ELF-1 (cell line): ENCODE measurements around the gene SPATA24.
"Not testable (repeated sequence)": the region's sequence is repeated elsewhere in the genome, so short reads cannot be mapped to it uniquely, and the experiment has no call there.

Experiments
- DNase-seq: peaks from one replicate; pipeline ENCODE4 v3.0.0-alpha.2; 2016; ENCODE audit warnings: low read depth, low spot score

SPATA24 gene, protein sequence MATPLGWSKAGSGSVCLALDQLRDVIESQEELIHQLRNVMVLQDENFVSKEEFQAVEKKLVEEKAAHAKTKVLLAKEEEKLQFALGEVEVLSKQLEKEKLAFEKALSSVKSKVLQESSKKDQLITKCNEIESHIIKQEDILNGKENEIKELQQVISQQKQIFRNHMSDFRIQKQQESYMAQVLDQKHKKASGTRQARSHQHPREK

GRCh38 chr5:139403787-139404483 lies at the start of gene SPATA24:
Gene SPATA24 (minus strand): TSS chr5:139404089. CDS start chr5:139404060, 29 bp downstream.
- DNase-seq = peak; percentile 99

- no peak for DNase-seq
These were observed 48.2 kb upstream of the SPATA24 start for GRCh38 chr5:139451878-139452660.

- DNase-seq = no peak
These were observed 47.3 kb upstream of the SPATA24 start for GRCh38 chr5:139451176-139451575.

DNA sequence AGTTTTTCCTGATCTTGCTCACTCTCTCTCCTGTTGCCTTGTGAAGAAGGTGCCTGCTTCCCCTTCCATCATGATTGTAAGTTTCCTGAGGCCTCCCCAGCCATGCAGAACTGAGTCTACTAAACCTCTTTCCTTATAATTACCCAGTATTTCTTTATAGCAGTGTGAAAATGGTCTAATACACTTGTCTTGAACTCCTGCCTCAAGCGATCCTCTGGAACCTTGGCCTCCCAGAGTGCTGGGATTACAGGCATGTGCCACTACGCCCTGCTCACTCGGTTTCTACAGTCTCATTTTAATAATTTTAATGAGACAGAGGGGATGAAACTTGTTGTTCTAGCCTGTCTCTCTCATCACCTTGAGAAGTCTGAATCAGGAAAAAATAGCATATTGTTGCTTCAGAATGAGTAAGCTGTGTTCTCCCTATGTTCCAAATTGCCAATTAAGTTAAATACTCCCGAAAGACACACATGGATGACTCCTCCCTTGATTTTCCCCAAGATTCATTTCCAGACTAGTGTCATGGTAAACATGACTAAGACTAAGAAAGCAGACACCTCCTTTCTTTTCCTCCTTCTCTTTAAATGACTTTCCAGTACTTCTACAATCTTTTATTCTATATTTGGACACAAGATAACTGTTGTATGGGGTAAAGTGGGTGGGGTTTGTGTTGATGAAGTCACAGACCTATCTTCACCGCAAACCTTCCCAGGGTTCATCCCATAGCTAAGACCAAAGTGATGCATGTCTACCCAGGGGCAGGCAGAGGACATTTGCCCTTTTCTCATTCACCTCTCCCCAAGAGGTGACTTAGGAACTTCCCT lies 43.3 kb upstream of the SPATA24 start:
- no peak for DNase-seq

DNA sequence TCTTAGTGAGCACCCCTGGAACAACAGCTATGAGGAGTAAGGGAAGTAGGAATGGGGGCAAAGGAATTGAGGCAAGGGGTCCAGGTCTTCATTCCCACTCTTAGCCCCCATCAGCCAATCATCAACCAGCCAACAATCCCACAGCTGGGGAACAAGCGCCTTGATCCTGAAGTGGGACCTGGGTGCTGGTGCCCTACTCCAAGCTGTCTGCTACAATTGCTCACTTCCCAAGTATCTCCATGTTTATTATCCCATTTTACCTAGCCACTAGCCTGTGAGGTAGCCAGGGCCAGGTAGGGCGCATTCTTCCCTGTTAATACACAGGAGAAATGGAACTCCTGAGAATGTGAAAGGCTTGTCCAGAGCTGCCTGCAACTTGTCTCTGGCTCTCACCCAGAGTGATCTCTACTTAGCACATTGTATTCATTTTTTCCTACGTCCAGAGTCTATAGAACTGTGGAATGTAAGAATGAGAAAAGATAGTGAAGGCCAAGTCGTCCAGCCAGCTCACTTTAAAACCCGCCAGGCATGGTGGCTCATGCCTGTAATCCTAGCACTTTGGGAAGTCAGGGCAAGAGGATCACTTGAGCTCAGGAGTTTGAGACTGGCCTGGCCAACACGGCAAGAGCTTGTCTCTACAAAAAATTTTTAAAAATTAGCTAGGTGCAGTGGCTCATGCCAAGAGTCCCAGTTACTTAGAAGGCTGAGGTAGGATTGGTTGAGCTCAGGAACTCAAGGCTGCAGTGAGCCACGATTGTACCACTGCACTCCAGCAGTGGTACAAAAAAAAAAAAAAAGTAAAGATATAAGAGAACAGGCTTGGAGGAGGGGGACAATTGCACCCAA lies 41.7 kb upstream of the SPATA24 start:
- DNase-seq = peak; percentile 39

GRCh38 chr5:139443831-139444453 lies 40.1 kb upstream of the SPATA24 start:
- no peak for DNase-seq

DNA sequence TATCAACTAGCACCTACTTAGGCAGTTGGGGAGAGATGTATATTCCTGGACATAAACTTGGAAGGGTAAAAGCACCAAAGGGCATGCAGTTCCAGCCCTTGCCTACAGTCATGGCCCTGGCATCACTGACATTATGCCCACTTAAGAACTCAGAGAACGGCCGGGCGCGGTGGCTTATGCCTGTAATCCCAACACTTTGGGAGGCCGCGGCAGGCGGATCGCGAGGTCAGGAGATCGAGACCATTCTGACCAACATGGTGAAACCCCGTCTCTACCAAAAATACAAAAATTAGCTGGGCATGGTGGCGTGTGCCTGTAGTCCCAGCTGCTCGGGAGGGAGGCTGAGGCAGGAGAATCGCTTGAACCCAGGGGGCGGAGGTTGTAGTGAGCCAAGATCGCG lies 36.5 kb upstream of the SPATA24 start:
- DNase-seq = not testable (repeated sequence)

DNA sequence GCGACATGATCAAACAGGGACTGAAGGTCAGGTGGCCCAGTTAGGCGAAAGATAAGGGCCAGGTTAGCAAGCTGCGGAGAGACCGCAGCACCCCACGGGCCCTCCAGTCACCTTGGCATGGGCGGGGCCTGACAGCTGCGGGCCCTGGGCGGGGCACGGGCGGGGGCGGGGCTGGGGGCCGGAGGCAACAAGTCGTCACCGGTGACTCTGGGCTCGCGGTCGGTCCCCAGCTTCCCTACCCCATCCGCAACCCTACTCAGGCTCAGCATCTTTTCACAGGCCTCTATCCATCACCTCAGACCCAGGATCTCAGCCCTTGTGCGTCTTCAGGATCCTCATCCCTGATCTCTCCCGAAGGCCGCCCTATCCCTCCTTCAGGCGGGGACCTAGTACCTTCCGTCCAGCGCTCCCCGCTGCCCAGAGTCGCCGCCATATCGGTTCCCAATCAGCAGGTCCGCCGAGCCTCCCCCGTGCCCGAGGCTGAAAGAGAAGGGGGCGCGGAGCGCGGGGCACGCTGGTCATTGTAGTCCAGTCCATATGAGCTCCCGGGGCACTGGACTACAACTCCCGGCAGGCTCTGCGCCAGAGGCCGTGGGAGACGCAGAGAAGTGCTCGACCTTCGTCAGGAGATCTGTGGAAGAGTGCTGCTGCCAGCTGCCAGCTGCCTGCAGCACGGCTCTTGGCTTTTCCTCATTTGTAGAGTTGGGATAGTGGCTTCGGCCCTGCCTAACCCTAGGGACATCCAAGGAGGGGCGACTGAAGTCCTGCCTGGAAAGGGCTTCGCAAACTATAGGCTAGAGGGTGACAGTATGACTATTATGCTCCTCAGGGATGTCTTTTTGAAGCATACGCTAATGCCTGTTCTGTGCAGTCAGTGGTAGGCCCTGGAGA lies 35.4 kb upstream of the SPATA24 start, which contains the start of gene DNAJC18:
Gene DNAJC18, minus strand, starts transcription at position 513 of the 891 bp plus-strand sequence. Its CDS starts 80 bp downstream, at position 433.
- peak; percentile 94 for DNase-seq

- DNase-seq = peak; percentile 10
These were observed 34.8 kb upstream of the SPATA24 start for GRCh38 chr5:139438707-139439012.

GRCh38 chr5:139435676-139436075 lies 31.8 kb upstream of the SPATA24 start:
- no peak for DNase-seq

DNA sequence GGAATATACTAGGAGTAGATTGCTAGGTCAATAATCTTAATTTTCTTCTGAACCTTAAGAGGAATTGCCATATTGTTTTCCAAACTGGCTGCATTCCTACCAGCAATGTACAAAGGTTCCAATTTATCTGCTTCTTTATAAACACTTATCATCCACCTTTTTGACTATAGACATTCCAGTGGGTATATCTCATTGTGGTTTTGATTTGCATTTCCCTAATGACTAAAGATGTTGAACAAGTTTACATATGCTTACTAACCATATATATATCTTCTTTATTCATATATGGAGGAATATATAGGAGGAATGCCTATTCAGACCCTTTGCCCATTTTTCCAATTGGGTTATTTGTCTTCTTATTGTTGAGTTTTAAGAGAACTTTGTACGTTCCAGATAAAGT lies 27.8 kb upstream of the SPATA24 start:
- no peak for DNase-seq

DNA sequence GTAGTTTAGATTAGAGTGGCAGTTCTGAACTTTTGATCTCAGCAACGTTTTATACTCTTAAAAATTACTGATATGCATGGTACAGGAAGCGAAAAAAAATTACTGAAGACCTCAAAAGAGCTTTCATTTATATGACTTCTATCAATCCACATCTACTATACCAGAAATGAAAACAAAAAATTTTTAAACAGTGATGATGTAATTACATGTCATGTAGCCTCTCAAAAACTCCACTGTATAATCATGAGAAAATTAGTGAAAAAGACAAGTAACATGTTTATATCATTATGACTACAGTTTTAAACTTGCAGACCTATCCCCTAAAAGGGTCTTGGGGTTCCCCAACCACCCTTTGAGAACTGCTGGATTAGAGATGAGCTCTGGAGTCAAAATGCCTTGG lies 26.1 kb upstream of the SPATA24 start:
- no peak for DNase-seq

DNA sequence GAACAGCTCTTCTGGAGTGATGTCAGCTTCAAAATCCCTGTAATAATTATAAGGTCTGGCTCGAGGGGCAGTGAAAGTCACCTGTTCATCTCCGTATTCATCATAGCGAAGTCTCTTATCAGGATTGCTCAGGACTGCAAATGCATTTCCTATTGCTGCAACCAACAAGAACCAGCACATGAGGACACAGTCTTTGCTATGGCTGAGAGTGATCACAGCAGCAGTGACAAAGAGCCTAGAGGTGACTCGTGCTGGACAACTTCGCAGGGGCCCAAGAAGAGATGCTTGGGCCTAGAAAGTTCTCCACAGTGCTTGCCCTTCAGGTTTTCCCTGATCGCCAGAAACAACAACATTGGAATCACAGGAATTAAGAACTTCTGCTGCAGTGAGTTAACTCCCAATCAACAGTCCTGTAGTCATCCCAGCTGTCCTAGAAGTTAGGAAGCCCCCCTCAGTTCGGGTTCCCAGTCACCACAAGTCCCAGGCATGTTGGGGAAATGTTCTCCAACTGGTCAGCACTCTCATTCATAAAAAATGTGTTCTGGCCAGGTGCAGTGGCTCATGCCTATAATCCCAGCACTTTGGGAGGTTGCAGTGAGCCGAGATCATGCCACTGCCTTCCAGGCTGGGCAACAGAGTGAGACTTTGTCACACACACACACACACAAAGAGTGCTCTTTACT lies 22.5 kb upstream of the SPATA24 start:
- no peak for DNase-seq

- DNase-seq = no peak
These were observed 21.6 kb upstream of the SPATA24 start for GRCh38 chr5:139425497-139425896.

- DNase-seq = peak; percentile 34
These were observed 18.5 kb upstream of the SPATA24 start for GRCh38 chr5:139422307-139422893.

DNA sequence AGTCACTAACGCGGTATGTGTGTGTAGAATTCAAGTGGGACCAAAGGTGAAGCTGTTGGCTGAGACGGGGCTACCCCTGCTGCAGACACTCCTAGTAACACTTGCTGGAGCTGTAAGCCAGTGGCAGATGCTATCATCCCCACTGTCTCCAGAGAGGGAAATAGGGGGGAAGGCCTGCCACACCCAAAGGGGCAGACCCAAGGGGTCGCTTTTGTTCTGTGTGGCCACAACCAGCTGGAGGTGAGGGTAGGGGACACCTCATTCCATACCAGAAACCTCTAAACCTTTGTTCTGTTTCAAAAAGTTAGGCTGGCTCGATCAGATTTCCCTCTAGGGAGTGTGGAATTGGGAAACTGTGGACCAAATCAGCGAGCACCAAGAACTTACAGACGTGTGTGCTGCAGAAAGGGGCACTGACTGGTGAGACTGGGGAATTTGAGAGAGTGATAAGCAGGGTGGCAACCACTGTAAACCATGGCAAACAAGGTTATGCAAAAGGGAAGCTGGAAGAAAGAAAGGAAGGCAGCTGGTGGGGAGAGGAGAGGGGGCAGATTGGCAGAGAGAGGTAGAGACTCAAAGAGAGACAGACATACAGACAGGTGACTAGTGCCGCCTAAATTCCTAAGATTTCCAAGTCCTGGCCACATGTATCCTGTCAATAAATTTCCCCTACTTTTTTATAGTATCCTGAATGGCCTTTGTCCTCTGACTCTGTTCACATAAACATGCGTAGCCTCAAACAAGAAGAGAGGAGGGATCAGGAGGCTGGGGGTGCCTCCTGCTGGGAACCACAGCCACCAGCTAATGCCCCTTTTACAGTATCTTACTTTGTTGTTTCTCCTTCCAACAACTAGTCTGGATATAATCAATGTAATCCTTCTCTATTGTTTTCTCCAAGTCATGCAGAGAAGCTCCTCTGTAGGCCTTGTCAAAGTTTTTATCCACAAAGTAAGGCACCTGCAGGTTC lies 15.6 kb upstream of the SPATA24 start:
- DNase-seq = peak; percentile 25

- DNase-seq = no peak
These were observed 14.9 kb upstream of the SPATA24 start for GRCh38 chr5:139418793-139419192.
